Loucy (cell line): ENCODE data around the gene KCNT1.

Experiments
- H2AFZ ChIP-seq: fragments of 200-600 bp; sonication (generic); 2 replicates; pipeline ENCODE4 v1.6.0; 2016; ENCODE audit warnings: antibody characterized with exemption, mild to moderate bottlenecking, low read length, moderate library complexity
- H3F3A ChIP-seq: fragments of 200-600 bp; 2 replicates; pipeline ENCODE4 v1.6.0; 2016; ENCODE audit warnings: antibody characterized with exemption, low read depth, mild to moderate bottlenecking
- H3K27me3 ChIP-seq: fragments of 200-600 bp; sonication (generic); 2 replicates; pipeline ENCODE4 v1.6.1; 2014; ENCODE audit warnings: low read length, mild to moderate bottlenecking; ENCODE audit not compliant: insufficient read depth, poor library complexity, severe bottlenecking
- H3K36me3 ChIP-seq: fragments of 200-600 bp; sonication (generic); 2 replicates; pipeline ENCODE4 v1.6.1; 2016; ENCODE audit warnings: low read length; ENCODE audit not compliant: insufficient read depth
- H3K4me1 ChIP-seq: fragments of 200-600 bp; sonication (generic); 2 replicates; pipeline ENCODE4 v1.5.1; 2014; ENCODE audit warnings: low read length, mild to moderate bottlenecking; ENCODE audit not compliant: insufficient read depth, poor library complexity, severe bottlenecking
- H3K4me2 ChIP-seq: fragments of 200-600 bp; sonication (generic); 2 replicates; pipeline ENCODE4 v1.6.0; 2014; ENCODE audit warnings: antibody characterized with exemption, low read length, low read depth, mild to moderate bottlenecking; ENCODE audit not compliant: poor library complexity, severe bottlenecking
- H3K4me3 ChIP-seq: fragments of 200-600 bp; sonication (generic); 2 replicates; pipeline ENCODE4 v1.5.1; 2014; ENCODE audit warnings: low read length, mild to moderate bottlenecking, mixed read lengths; ENCODE audit not compliant: poor library complexity, severe bottlenecking
- H3K79me2 ChIP-seq: fragments of 200-600 bp; sonication (generic); 2 replicates; pipeline ENCODE4 v1.6.1; 2014; ENCODE audit warnings: low read length; ENCODE audit not compliant: insufficient read depth
- H3K9ac ChIP-seq: fragments of 200-600 bp; sonication (generic); 2 replicates; pipeline ENCODE4 v1.6.0; 2014; ENCODE audit warnings: mild to moderate bottlenecking, low read depth, low read length, moderate library complexity; ENCODE audit not compliant: poor library complexity, severe bottlenecking
- H3K9me2 ChIP-seq: fragments of 200-600 bp; sonication (generic); replicated peaks from 2 replicates; pipeline ENCODE4 v1.6.1; 2016; ENCODE audit warnings: low read depth, low read length, mixed read lengths
- H3K9me3 ChIP-seq: fragments of 200-600 bp; sonication (generic); 2 replicates; pipeline ENCODE4 v1.6.1; 2014; ENCODE audit warnings: mild to moderate bottlenecking, antibody characterized with exemption, low read length, low read depth; ENCODE audit not compliant: insufficient read depth
- H4K20me1 ChIP-seq: fragments of 200-600 bp; sonication (generic); 2 replicates; pipeline ENCODE4 v1.6.0; 2014; ENCODE audit warnings: antibody characterized with exemption, low read length, mild to moderate bottlenecking; ENCODE audit not compliant: insufficient read depth, poor library complexity, severe bottlenecking
- CTCF ChIP-seq: fragments of 200-600 bp; sonication (generic); conservative IDR thresholded peaks from 2 replicates; pipeline ENCODE4 v1.5.1; 2014; ENCODE audit warnings: mild to moderate bottlenecking, antibody characterized with exemption, low read length
- EZH2phosphoT487 ChIP-seq: fragments of 200-600 bp; IDR thresholded peaks from 2 replicates; pipeline ENCODE4 v1.6.1; 2018; ENCODE audit warnings: antibody characterized with exemption, mild to moderate bottlenecking, moderate library complexity, borderline replicate concordance

Gene KCNT1

GRCh38 chr9:135664266-135664665 is 37.7 kb upstream of the KCNT1 start:
- Histone ChIP-seq H3K9me2 (no peaks in the 10 kb centered on the region), H3K4me3 (no peak overlapping the region), H3K4me1 (no peaks in the 10 kb centered on the region), H3K27me3 (no peaks in the 10 kb centered on the region), H3K9ac (no peak overlapping the region), H4K20me1 (no peaks in the 10 kb centered on the region), H3K79me2 (no peaks in the 10 kb centered on the region), H3K36me3 (no peaks in the 10 kb centered on the region), H3K4me2 (no peak overlapping the region), H2AFZ (no peak overlapping the region), H3K9me3 (peaks cover 9% of the 10 kb centered on the region; the same call in 1 of the 2 replicates), H3F3A (no peaks in the 10 kb centered on the region)
- TF ChIP-seq CTCF (no peak), EZH2phosphoT487 (no peak)

DNA sequence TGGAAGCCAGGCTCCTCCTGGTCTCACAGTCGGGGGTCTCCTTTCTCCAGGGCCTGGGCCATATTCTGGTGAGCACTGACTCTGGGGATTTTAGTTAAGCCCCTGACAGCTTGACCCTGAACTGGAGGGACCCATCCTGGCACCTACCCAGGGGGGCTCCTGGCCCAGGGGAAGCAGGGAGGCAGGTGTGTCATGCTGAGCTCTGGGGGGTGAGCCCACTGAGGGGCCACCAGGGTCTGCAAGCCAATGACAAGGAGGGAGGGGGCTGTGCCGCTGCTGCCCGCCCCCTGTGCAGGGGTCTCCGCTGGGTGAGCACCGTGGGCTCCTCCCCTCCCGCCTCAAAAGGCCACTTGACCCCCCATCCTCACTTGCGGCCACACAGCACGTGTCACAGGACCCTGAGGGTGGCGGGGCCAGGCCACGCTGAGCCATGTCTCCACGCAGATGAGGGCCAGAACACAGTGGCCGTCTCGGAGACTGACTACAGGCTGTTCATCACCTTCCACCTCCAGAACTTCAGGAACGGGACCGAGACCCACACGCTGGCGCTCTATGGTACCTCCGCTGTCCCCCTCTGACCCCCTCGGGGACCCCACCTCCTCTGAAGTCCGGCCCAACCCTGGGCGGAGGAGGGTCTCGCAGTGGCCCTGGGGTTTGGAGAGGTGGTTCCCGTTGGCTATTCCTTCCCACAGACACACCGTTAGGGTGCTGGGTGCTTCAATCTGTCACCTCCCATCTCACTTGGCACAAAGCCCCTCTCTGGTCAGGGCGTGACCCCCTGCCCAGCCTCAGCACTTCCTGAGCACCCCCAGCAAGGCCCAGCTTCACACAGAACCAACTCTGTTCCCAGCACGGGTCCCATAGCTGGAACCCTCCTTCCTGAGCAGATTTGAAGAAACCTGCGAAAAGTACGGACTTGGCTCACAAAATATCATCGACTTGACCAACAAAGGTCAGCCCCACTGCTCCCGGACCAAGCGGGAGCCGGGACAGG is 36.9 kb upstream of the KCNT1 start:
- no peak for TF ChIP-seq EZH2phosphoT487
- no peak for TF ChIP-seq CTCF
- H3F3A ChIP-seq = no peaks in the 10 kb centered on the region
- H3K4me3 ChIP-seq = no peak overlapping the region
- no peaks in the 10 kb centered on the region for H3K79me2 ChIP-seq
- peaks cover 8% of the 10 kb centered on the region; the same call in 1 of the 2 replicates for H3K9me3 ChIP-seq
- H3K9me2 ChIP-seq = no peaks in the 10 kb centered on the region
- H3K36me3 ChIP-seq = no peaks in the 10 kb centered on the region
- no peaks in the 10 kb centered on the region for H3K27me3 ChIP-seq
- H3K4me1 ChIP-seq = no peaks in the 10 kb centered on the region
- H3K4me2 ChIP-seq = no peak overlapping the region
- H3K9ac ChIP-seq = no peak overlapping the region
- no peak overlapping the region for H2AFZ ChIP-seq
- H4K20me1 ChIP-seq = no peaks in the 10 kb centered on the region

GRCh38 chr9:135665795-135666189 is 36.2 kb upstream of the KCNT1 start:
- H3K27me3 ChIP-seq = no peaks in the 10 kb centered on the region
- no peak overlapping the region for H3K4me2 ChIP-seq
- peaks cover 8% of the 10 kb centered on the region; the same call in 1 of the 2 replicates for H3K9me3 ChIP-seq
- no peaks in the 10 kb centered on the region for H4K20me1 ChIP-seq
- H2AFZ ChIP-seq = no peak overlapping the region
- no peak overlapping the region for H3K4me3 ChIP-seq
- H3K9me2 ChIP-seq = no peaks in the 10 kb centered on the region
- no peaks in the 10 kb centered on the region for H3K4me1 ChIP-seq
- H3K36me3 ChIP-seq = no peaks in the 10 kb centered on the region
- H3K9ac ChIP-seq = no peak overlapping the region
- H3K79me2 ChIP-seq = no peaks in the 10 kb centered on the region
- TF ChIP-seq EZH2phosphoT487 (no peak), CTCF (no peak)
- H3F3A ChIP-seq = no peaks in the 10 kb centered on the region
